Left renal pelvis (tissue), 4 donors: ENCODE measurements around the gene FTO. TPM values are rescaled to one million over a fixed set of nuclear protein-coding genes. Genes with fewer than 3 reads are reported as not detected.

Experiments
- DNase-seq, 4 donors: peaks; one replicate each; pipeline ENCODE4 v3.0.0-alpha.2; 2013; ENCODE audit warnings: low read depth in 4 of 4, low spot score in 3 of 4
- polyA plus RNA-seq, 4 donors: library from polyadenylated mRNA; unstranded; fragments of 120-200 nt; gene quantifications; one replicate each; pipeline ENCODE4 v1.2.1, GENCODE V29; 2013; ENCODE audit not compliant: insufficient read length in 4 of 4

FTO gene
- polyA plus RNA-seq, 4 donors: 84.1 to 104 (median 96.4) TPM

DNA sequence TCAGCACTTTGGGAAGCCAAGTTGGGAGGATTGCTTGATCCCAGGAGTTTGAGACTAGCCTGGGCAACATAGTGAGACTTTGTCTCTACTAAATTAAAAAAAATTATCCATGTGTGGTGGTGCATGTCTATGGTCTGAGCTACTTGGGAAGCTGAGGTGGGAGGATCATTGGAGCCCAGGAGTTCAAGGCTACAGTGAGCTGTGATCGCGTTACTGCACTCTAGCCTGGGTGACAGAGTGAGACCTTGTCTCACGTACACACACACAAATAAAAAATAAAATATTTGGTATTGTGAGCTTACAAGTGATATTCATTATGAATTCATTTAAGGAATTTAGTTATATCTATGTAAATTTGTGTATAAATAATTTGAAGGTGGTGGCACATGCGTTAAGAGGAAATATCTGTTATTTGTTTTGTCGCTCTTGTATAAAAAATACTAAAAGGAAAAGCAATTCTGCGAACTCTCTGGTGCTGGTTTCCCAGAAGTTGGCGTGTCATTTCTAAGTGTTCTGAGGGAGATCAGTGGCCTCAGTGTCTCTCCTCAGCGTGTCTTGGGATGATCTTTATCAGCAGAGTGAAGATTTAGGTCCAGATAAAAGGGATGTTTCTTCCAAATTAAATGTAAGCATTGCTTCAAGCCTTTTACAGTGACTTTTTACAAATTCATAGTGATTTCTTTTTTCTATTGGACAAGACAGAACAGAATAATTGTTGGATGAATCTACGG lies 187.6 kb downstream of the FTO start:
- no peak for DNase-seq

DNA sequence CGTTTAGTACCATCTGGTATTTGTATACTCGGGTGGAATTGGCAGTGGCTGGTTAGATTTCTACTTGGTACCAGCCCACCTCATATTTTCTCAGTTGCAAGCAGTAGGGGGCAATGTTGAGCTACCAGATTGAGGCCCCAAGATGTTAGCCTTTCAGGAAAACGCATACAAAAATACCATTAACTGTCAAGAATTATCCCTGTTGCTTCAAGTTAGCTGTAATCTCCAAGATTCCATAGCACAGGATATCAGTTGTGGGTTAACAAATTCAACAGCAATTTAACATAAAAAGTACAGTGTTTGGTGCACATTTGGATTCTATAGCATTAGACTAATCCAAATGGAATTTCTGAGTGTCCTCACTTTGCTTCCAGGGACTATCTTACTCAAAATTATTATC lies 188.2 kb downstream of the FTO start:
- peak; percentile 44 to 50 (median 47) for DNase-seq

DNA sequence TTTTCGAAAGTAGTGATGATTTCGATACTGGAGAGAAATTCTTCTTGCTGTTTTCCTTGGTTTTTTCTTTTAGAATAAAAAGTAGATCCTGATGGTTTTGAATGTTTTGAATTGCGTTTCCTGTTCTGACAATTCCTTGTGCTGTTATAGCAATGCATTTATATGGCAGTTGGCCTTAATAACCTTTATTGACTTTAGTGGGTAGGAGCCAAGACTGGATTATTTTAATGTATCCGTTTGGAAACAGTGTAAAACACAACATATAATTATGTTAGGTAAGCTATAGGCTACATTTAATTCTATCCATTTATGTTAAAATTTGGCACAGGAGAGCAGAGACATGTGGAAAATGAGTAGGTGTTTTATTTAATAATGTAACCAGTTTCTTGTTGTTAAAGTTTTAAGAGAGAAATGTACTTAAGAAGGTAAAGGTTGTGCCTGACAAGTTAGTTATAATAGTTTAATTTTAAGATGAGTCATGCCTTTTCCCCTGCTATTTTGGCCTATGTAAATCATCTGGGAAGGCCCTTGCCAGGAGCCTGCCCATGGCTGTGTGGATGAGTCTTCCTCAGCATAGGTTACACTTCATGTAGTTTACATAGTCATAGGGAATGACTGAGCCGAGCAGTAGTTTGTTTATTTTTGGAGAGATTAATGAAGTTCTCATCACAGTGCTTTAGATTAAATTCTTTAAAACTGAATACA lies 189.9 kb downstream of the FTO start:
- DNase-seq: no peak

DNA sequence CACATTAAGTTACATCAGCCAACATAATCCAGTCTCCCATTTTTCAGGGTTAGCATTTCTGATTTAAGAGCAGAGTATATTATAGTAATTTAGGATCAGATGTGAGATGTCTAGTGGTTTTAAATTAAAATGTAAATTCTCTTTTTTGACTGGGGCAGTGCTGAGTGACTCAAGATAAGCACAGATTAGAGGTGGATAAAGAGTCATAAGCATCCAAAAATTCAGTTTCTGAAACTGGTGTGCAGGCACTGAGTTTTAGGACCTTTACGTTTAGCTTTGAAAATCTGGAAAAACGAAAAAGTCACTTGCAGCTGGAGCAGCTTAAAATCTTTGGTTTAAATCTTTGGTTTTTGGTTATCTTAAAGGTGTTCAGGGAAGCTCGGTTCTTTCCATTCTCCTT lies 190.7 kb downstream of the FTO start:
- no peak for DNase-seq

DNA sequence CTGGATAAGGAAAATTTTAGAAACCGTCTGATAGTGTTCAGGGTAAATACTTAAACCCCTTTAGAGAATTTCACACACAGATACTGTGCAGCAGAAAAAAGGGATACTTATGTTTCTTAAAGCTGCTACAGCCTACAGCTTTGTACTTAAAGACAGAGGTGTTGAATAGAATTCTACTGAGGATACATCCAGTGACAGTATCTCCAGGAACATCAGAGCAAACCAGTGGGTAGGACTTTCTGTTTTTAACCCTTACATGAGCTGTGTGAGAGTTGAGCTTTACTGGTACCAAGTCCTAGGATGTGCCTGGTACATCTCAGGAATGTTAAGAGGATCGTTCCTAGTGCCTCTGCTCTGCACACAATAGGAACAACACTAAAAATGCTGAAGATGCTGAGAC lies 191.5 kb downstream of the FTO start:
- no peak for DNase-seq

DNA sequence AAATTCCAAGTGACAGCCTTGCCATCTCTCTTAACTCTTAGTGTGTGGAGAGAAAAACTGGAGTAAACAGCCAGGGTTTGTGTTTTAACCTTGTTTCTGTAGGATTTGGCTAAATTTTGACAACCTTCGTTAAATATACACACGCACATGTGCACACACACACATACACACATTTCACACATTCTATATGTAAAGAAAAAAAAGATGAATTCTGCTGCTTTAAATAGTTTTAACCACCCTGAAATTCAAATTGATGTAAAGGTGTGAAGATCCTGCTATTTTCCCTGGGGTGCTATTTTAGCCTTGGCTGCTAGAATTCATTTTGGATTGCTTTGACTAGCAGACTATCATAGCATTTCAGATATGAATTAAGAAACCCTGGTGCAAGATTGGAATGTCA lies 191.9 kb downstream of the FTO start:
- no peak for DNase-seq

DNA sequence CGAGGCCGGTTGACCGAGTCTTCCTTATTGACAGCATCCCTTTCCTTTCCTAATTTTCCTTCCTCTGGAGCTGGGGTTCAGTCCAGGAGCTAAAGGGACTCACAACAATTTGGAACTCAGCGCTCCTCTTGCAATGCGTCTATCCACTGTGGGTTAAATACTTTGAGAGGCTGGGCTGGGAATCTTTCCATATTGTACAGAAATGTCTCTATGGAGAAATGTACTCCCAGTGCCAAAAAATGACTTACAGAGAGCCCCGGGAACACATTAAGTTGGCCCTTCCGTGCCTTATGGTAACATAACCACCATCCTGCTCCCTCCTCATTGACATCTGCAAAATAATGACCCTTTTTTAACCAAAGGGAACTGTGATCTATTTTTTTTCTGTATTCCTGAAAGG lies 192.8 kb downstream of the FTO start:
- DNase-seq: no peak

DNA sequence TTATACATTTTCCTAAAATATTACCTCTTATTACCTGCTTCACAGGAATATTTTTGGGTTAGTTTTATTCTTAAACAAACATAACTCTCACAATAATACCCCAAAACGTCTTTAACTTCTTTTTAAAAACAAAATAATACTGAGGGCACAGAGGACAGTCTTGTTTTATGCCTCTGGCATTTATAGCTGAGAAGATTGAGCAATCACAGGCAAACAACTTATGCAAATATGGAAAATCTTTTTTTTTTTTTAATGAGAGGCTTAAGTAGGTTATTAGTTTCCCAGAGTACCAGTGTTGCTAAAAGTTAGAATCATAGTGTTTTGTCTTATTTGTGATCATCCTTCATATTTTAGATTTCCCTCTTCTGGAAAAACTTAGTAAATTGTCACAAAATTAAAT lies 195.0 kb downstream of the FTO start:
- no peak for DNase-seq

DNA sequence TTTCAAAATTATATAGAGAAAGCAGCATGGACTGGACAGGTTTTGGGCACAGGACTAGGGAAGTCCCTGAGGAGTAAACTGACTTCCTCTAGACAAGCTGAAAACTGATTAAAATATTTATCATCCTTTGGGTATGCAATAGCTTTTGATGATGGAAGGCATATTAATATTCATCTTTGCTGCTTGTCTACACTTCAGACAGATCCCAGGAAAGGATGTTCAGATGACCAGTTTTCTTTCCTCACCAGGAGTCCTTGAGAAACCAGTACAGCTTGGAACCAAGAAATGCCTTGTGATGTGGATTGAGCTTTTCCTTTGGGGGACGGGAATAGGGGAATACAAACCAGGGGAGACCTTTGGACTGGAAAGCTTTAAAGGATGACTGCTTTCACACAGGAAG lies 195.5 kb downstream of the FTO start:
- DNase-seq: no peak

DNA sequence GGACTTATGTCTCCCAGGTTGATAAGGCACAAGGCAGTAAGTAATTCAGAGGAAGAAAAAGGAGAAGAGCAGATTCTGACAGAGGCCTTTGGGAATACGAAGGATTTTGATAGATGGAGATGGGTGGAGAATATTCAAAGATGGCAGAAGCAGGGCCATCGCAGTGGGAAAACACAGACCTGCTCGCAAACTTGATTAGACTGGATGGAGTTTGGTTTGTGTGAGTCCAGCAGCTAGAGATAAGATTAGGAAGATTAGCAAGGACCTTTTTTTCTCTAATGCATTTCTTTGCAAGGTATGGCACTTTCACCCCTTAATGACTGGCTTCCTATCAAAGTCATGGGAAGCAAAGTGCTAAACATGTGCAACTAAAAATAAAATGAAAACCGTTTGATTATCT lies 196.7 kb downstream of the FTO start:
- no peak for DNase-seq

DNA sequence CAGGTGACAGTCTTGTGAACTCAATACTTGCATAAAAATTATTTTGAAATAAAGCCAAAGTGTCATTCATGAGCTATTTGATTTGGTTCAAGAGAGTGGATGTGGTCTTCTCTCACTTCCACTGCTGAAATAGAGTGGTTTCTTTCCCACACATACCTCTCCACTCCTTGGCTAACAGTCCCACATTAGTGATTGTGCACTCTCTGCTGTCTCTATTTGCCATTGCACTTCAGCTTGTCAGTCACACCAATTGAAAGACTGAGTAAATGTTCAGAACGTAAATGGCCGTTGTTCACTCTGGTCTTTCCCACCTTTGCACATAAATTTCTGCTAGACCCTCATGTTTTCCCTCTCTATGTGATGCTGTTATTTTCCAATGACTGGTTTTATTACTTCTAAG lies 197.5 kb downstream of the FTO start:
- no peak for DNase-seq

DNA sequence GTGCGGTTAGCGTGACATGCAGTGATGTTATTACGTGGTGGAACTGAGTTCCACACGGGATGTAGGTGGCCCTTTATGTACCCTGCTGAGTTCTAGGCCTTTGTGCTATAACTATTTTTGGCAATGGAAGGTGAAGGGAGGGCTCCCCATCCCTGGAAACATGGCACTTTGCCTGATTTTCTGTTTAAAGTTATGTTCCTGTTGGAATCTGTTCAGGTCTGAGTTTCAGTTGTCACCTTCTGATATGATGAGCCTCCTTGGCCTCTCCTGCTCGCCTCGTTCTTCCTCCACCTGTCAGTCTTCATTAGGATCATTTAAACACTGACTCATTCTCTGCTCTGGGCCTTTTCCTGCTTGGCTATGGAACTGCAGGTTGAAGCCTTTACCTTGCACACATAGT lies 200.6 kb downstream of the FTO start:
- DNase-seq: no peak

DNA sequence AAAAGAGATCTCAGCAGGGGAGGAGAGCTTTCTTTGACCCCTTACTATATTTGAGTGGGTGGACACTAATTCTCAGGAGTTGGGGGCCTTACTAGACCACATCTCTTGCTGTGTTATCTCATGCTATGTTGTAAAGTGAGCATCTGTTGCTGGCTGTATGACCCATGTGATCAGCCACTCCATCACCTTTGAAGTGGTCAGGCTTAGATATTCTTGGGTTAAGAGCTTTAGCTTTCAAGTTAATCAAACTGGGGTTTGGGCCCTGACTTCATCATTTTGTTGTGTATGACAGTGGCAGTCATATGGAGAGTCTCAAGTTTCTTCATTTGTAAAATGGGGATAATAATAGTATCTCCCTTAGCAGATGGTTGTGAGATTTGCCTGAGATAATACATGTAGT lies 201.1 kb downstream of the FTO start:
- no peak for DNase-seq

DNA sequence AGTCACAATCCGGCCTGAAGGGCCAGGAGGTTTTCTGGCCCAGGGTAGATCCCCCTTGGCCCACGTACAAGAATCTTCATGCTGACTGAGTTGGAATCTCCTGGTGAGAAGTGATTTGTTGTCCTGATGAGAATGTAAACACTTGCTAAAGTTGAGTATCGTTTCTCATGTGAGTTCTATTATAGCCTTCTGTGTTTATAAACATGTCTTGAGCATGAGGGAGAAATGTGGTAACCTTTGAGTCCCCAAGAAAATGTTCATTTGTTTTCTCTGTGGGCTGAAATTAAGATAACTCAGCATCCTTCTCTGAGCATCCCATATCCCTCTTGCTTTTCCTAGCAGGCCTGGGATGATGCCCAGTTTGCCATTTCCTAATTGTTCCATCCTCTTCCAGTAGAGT lies 204.8 kb downstream of the FTO start:
- no peak for DNase-seq

DNA sequence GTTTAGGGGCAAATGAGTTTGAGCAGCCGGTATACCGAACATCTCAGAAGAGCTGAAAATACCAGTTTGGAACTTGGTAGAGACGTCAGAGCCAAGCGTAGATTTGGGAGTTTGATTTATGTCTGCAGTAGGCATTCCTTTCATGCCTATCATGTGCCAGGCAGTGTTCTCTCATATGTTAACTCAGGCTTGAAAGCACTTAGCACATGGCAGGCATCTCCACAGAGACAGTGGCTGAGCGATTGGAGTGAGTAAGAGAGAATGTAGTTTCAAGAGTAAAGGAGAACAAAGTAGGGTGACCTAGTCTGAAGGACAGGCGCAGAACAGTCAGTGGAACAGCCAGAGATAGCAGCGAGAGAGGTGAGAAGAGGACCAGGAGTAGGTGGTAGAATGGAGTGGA lies 207.0 kb downstream of the FTO start:
- no peak for DNase-seq

DNA sequence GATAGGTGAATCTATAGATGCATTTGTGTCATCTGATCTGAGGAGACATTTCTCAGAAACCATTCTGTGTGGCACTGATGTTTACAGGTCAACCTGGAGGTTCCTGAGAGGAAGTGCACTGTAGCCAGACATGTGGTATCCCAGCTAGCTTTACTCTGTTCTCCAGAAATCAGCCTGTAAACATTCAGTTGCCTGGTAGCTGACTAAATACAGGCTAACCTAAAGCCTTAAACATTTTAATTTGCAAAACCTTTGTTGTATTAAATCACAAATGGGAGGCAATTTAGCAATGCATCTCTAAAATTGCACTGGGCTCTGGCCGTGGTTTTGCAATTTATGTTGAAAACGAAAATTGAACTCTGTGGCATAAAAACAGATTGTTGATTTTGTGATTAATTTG lies 207.6 kb downstream of the FTO start:
- no peak for DNase-seq

DNA sequence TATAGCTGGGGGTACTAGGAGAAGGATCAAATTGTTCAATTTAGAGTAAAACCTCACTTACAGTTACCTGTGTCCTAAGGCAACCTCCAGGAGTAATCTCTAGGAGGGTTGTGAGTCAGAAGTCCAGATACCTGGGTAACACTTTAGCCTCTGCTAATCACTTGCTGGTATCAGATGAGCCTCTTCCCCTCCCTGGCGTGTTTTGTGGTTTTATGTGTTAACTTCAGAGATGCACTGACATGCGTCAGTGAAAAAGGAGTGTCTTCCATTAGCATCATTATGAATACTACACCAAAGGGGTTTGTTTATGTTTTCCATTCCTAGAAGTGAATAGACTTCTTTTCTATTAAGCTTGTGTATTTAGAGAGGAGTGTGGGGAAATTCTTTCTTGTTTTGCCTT lies 208.2 kb downstream of the FTO start:
- no peak for DNase-seq

DNA sequence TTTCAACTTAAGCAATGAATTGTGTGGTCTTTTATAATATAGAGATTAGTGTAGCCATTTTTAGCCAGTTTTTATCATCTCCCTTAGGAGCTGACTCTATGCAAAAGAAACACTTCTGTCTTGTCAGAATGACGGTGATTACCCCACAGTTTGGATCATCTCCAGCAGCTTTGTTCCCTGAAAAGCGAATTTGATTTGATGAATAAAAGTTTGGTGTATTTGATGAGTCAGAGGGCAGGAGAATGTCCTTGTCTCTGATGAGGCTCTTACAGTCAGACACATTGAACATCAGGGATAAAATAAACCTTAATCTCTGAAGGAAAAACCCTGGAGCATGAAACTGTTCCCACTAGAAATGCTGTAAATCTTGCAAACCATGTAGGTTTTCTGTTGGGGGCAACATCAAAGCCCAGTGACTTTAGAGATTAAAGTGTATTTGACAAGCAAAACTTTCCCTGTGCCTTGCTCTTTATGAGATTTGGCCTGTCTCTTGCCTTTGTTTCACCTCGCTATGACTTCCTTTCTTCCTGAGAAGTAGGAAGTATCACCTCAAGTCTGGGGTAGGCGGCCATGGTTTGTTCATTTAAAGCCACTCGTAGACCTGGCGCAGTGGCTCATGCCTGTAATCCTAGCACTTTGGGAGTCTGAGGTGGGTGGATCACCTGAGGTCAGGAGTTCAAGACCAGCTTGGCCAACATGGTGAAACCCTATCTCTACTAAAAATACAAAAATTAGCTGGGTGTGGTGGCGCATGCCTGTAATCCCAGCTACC lies 209.3 kb downstream of the FTO start:
- DNase-seq: no peak

DNA sequence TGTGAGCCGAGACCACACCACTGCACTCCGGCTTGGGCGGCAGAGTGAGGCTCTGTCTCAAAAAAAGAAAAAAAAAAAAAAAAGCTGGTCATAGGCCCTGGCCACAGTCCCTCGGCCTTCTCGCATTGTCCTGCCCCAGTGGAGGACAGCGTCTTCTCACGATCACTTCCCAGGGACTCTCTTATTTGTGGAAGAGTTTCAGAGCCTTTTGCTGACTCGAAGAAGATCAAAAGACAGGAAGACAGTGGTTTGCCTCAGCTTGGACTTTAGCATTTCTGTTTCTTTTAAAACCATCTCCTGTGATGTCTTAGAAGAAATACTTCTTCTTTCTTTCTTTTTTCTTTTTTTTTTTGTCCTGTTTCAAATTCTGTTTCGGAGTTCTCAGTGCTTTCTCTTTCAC lies 210.0 kb downstream of the FTO start:
- DNase-seq: no peak

DNA sequence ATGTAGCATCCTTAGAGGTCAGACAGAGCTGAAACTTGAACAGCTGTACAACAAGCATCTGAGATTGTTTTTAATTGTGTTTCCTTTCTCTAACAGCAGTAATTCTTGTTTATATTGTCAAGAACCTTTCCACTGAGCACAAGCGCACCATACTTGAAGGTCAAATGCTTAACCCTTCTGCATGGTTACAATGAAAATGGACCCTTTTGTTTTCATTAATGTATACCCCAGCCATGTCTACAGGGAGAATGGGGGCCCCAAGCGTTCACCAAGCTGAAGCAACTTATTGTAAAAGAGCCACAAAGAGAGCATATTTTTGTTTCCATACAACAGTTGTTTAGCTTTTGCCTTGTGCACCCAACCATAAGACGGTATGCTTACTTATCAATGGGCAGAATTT lies 210.8 kb downstream of the FTO start:
- DNase-seq: no peak

DNA sequence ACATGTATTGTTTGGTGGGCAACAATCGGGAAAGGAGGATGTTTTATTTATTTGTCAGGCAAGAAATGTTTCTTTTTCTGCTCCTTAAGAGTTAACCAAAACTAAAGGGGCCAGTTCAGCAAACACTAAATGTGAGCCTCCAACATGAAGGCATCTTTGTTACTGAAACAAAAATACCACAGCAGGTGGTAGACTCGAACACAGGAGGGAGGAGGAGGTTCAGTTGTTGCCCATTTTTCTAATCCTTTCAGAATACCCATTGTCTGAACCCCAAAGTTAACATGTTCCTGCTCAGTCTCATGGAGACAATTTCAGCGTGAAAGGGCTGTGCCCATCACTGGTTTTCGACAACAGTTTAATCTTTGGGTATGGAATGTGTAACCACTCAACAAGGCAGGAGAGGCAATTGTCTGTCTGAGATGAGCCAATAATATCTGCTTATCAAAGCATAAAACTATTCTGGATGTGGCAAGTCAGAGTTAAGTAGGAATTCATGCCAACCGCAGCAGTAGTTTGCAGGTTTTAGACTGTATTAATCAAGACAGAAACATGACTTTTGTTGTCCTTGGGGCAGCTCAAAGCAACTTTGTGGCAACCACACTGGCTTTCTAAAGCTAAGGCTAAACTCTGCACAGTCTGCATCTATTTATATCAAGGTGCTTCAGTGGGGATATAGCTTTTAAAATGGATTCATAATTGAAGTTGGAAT lies 211.7 kb downstream of the FTO start:
- no peak for DNase-seq
